Thyroid gland (tissue), 4 donors: ENCODE data around the gene NR3C2. TPM values are rescaled to one million over a fixed set of nuclear protein-coding genes. Genes with fewer than 3 reads are reported as not detected.
A peak's percentile ranks its signal among the peaks of the same experiment; 100 is the strongest.

Experiments used
- DNase-seq, 2 donors: peaks; one replicate each; pipeline ENCODE4 v3.0.0-alpha.2; 2019
- H3K27ac ChIP-seq, 3 donors: fragments of 200-600 bp; sonication (generic); 1 replicate in 2 of 3; 2 replicates in 1 of 3; pipeline ENCODE4 v1.5.1; 2016 to 2019; ENCODE audit warnings: mild to moderate bottlenecking in 1 of 3, moderate library complexity in 1 of 3
- H3K27me3 ChIP-seq: fragments of 200-600 bp; sonication (generic); one replicate; pipeline ENCODE4 v1.5.1; 2019
- H3K36me3 ChIP-seq, 2 donors: fragments of 200-600 bp; sonication (generic); one replicate each; pipeline ENCODE4 v1.5.1; 2016 to 2019
- H3K4me1 ChIP-seq, 2 donors: fragments of 200-600 bp; sonication (generic); one replicate each; pipeline ENCODE4 v1.5.1; 2017 to 2019
- H3K4me3 ChIP-seq, 3 donors: fragments of 200-600 bp; sonication (generic); replicated peaks in 1 of 3; 1 replicate in 2 of 3; 2 replicates in 1 of 3; pipeline ENCODE4 v1.5.1; 2016; ENCODE audit warnings: mild to moderate bottlenecking in 1 of 3
- H3K9me3 ChIP-seq: fragments of 200-600 bp; sonication (generic); one replicate; pipeline ENCODE4 v1.5.1; 2017
- CTCF ChIP-seq, 6 experiments: fragments of 200-600 bp in 3 of 6; fragments of 450-650 bp in 3 of 6; sonication (generic) in 3 of 6; IDR thresholded peaks; one replicate each; pipeline ENCODE4 v1.5.1; 2016 to 2019; ENCODE audit warnings: antibody characterized with exemption in 6 of 6, mild to moderate bottlenecking in 2 of 6, inconsistent platforms in 1 of 6, moderate library complexity in 1 of 6
- POLR2A ChIP-seq, 2 donors: fragments of 450-650 bp; IDR thresholded peaks; one replicate each; pipeline ENCODE4 v1.6.1; 2017; ENCODE audit warnings: antibody characterized with exemption in 2 of 2, mild to moderate bottlenecking in 2 of 2, moderate library complexity in 1 of 2
- WGBS, 2 donors: methylation state at CpG; one replicate each; pipeline ENCODE4 v1.1.5; 2017; 5-methylcytosine and 5-hydroxymethylcytosine counted together
- intact Hi-C: fragments of 100-400 bp; cut with DNase I; formaldehyde crosslinking; loops from one replicate; pipeline ENCODE4 v1.15.1; 2023
- total RNA-seq, 4 donors: library from RNA; depleted of rRNA; stranded (reverse); fragments of >200 nt; gene quantifications; one replicate each; pipeline ENCODE4 v1.2.3, GENCODE V29; 2016

NR3C2 gene
- total RNA-seq, 4 donors from 2014 or later: 51.6 to 161 (median 72.3) TPM

- Histone ChIP-seq H3K27me3 (no peaks in the 10 kb centered on the region), H3K9me3 (no peaks in the 10 kb centered on the region), H3K27ac (no peak overlapping the region), H3K4me3 (no peak overlapping the region), H3K36me3 (no peaks in the 10 kb centered on the region), H3K4me1 (peaks cover 0 to 6% of the 10 kb centered on the region in 2 donors)
- WGBS, 2 donors: 95% methylated on average over 14 of the region's 14 CpGs
- intact Hi-C loops: no loop called here
- TF ChIP-seq POLR2A (IDR thresholded peaks at IDR 0.05) (no peak), CTCF (IDR thresholded peaks at IDR 0.05) (no peak)
- no peak for DNase-seq
Measured at GRCh38 chr4:148057984-148058859, 384.0 kb downstream of the NR3C2 start.

GRCh38 chr4:148057516-148057915 is 384.7 kb downstream of the NR3C2 start:
- peaks cover 0 to 6% of the 10 kb centered on the region in 2 donors for H3K4me1 ChIP-seq
- DNase-seq: no peak
- H3K27me3 ChIP-seq: no peaks in the 10 kb centered on the region
- H3K27ac ChIP-seq: no peak overlapping the region
- intact Hi-C loops: no loop called here
- TF ChIP-seq CTCF (IDR thresholded peaks at IDR 0.05) (no peak), POLR2A (IDR thresholded peaks at IDR 0.05) (no peak)
- H3K9me3 ChIP-seq: no peaks in the 10 kb centered on the region
- no peaks in the 10 kb centered on the region for H3K36me3 ChIP-seq
- no peak overlapping the region for H3K4me3 ChIP-seq
- WGBS, 2 donors: 82 to 90% methylated on average over 5 of the region's 5 CpGs

- Histone ChIP-seq H3K4me3 (no peak overlapping the region), H3K36me3 (no peaks in the 10 kb centered on the region), H3K27ac (no peak overlapping the region), H3K27me3 (no peaks in the 10 kb centered on the region), H3K4me1 (peaks cover 0 to 6% of the 10 kb centered on the region in 2 donors), H3K9me3 (no peaks in the 10 kb centered on the region)
- TF ChIP-seq POLR2A (IDR thresholded peaks at IDR 0.05): no peak
- no peak for TF ChIP-seq CTCF (IDR thresholded peaks at IDR 0.05)
- peak; percentile 13 to 26 for DNase-seq
- 77 to 81% methylated on average over 6 of the region's 6 CpGs for WGBS, 2 donors
- intact Hi-C loops: no loop called here
Measured at GRCh38 chr4:148056879-148057278, 385.3 kb downstream of the NR3C2 start.

GRCh38 chr4:148055844-148056243 is 386.4 kb downstream of the NR3C2 start:
- no peaks in the 10 kb centered on the region for H3K27me3 ChIP-seq
- no peak overlapping the region for H3K27ac ChIP-seq
- intact Hi-C loops: no loop called here
- no peaks in the 10 kb centered on the region for H3K9me3 ChIP-seq
- no peak for DNase-seq
- WGBS, 2 donors: 96% methylated on average over 6 of the region's 6 CpGs
- TF ChIP-seq POLR2A (IDR thresholded peaks at IDR 0.05) (no peak), CTCF (IDR thresholded peaks at IDR 0.05) (no peak)
- peaks cover 0 to 6% of the 10 kb centered on the region in 2 donors for H3K4me1 ChIP-seq
- no peaks in the 10 kb centered on the region for H3K36me3 ChIP-seq
- H3K4me3 ChIP-seq: no peak overlapping the region

GRCh38 chr4:148054275-148054674 is 387.9 kb downstream of the NR3C2 start:
- Histone ChIP-seq H3K27ac (no peak overlapping the region), H3K4me1 (peaks cover 0 to 6% of the 10 kb centered on the region in 2 donors), H3K9me3 (no peaks in the 10 kb centered on the region), H3K27me3 (no peaks in the 10 kb centered on the region), H3K4me3 (no peak overlapping the region), H3K36me3 (no peaks in the 10 kb centered on the region)
- DNase-seq: no peak
- 37 to 52% methylated on average over 3 of the region's 3 CpGs for WGBS, 2 donors
- TF ChIP-seq CTCF (IDR thresholded peaks at IDR 0.05): no peak
- intact Hi-C loops: no loop called here
